Measurements from ENCODE around the gene TNFAIP3.

GRCh38 chr6:137832110-137832509, 34.9 kb upstream of the TNFAIP3 start:
- TF ChIP-seq, protein P1, sequence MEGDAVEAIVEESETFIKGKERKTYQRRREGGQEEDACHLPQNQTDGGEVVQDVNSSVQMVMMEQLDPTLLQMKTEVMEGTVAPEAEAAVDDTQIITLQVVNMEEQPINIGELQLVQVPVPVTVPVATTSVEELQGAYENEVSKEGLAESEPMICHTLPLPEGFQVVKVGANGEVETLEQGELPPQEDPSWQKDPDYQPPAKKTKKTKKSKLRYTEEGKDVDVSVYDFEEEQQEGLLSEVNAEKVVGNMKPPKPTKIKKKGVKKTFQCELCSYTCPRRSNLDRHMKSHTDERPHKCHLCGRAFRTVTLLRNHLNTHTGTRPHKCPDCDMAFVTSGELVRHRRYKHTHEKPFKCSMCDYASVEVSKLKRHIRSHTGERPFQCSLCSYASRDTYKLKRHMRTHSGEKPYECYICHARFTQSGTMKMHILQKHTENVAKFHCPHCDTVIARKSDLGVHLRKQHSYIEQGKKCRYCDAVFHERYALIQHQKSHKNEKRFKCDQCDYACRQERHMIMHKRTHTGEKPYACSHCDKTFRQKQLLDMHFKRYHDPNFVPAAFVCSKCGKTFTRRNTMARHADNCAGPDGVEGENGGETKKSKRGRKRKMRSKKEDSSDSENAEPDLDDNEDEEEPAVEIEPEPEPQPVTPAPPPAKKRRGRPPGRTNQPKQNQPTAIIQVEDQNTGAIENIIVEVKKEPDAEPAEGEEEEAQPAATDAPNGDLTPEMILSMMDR (IDR thresholded peaks at IDR 0.05; ENCODE audit: insufficient read depth, low read length, poor library complexity, severe bottlenecking) = no peak
- TF ChIP-seq EZH2phosphoT487 (conservative IDR thresholded peaks at IDR 0.05; ENCODE audit: low read length) = no peak
